Iris pigment epithelial cell (primary cell): Measurements from ENCODE around the gene TMEM164.
A peak's percentile ranks its signal among the peaks of the same experiment; 100 is the strongest.
"Not testable (repeated sequence)": the region's sequence is repeated elsewhere in the genome, so short reads cannot be mapped to it uniquely, and the experiment has no call there.

ENCODE experiments used
- DNase-seq: peaks from one replicate; pipeline ENCODE4 v3.0.0-alpha.2; 2011; ENCODE audit warnings: low read depth

Gene TMEM164

GRCh38 chrX:110002300-110003166 lies at the start of gene TMEM164:
Gene TMEM164 (plus strand): TSS chrX:110003114. CDS start chrX:110003775, 661 bp downstream.
- peak; percentile 80 for DNase-seq

DNA sequence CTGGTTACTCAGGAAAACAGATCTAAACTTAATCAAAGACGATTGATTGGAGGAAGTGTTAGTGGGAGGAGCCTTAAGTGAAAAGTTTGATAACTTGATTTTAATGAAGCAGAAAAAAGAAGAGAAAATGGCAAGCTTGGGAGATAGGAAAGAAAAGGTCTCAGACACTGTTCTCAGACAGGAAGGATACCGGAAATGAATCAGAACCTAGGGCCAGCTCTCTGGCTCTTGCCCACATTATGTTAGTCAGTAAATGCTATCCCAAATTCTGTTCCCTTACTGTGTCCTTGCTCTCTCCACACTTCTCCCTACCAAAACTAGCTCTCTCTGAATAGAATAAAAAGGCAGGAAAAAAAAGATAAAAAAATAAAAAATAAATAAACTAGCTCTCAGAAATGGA lies 48.6 kb upstream of the TMEM164 start:
- DNase-seq, result peak; percentile 43

- no peak for DNase-seq
Observed at GRCh38 chrX:109954955-109955354, 48.0 kb upstream of the TMEM164 start.

GRCh38 chrX:109958266-109958665 lies 44.6 kb upstream of the TMEM164 start:
- no peak for DNase-seq

DNA sequence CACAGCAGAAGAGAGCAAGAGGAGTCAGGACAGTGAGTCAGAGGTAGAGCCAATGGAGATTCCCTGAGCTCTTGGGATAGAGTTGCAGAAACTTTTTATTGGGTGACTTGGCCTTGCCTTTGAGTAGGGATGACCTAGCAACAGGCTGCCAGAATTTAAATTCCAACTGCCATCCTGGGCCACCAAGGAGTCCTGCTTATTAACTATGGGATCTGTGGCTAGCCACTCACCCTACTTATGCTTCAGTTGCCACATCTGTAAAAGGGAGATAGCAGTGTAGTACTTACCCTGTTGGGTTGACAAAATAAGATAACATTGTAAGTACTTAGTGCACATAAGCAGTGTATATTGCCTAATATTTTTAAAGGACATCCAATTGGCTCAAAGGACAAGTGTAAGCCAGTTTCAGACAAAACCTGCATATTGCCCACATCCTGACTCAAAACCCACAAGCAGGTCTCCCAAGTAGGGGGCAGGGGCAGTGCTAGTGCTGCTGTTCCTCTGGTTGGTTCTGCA lies 43.5 kb upstream of the TMEM164 start:
- no peak for DNase-seq

- DNase-seq, result no peak
Observed at GRCh38 chrX:109964390-109964789, 38.5 kb upstream of the TMEM164 start.

GRCh38 chrX:109966246-109966645 lies 36.7 kb upstream of the TMEM164 start:
- DNase-seq, result peak; percentile 15

DNA sequence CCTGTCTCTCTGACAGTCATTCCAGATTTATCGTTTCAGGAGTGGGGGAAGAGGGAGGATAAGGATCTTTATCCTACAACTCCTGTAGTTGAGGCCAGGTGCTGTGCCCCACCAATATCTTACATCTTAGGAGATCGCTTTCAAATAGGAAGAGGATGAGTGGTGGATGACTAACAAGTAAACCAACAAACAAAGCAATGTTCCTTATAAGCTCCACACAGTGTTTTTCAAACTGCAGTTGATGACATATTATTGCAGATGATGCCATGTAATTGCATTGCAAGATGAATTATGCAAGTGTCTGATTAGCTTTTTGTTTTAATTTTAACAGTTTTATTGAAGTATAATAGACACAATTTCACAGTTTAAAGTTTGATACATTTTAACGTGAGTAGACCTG lies 35.8 kb upstream of the TMEM164 start:
- DNase-seq, result peak; percentile 41

DNA sequence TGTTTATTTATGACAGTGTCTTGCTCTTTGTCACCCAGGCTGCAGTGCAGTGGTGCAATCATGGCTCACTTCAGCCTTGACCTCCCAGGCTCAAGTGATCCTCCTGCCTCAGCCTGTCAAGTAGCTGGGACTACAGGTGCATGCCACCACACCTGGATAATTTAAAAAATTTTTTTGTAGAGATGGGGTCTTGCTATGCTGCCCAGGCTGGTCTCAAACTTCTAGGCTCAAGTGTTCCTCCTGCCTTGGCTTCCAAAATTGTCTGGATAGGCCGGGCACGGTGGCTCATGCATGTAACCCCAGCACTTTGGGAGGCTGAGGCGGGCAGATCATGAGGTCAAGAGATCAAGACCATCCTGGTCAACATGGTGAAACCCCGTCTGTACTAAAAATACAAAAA lies 32.1 kb upstream of the TMEM164 start:
- DNase-seq, result not testable (repeated sequence)

- peak; percentile 53 for DNase-seq
Observed at GRCh38 chrX:109974906-109975655, 27.8 kb upstream of the TMEM164 start.

GRCh38 chrX:109985210-109985609 lies 17.7 kb upstream of the TMEM164 start:
- not testable (repeated sequence) for DNase-seq

GRCh38 chrX:109987884-109988283 lies 15.0 kb upstream of the TMEM164 start:
- DNase-seq, result no peak

- no peak for DNase-seq
Observed at GRCh38 chrX:109990582-109991276, 12.2 kb upstream of the TMEM164 start.

DNA sequence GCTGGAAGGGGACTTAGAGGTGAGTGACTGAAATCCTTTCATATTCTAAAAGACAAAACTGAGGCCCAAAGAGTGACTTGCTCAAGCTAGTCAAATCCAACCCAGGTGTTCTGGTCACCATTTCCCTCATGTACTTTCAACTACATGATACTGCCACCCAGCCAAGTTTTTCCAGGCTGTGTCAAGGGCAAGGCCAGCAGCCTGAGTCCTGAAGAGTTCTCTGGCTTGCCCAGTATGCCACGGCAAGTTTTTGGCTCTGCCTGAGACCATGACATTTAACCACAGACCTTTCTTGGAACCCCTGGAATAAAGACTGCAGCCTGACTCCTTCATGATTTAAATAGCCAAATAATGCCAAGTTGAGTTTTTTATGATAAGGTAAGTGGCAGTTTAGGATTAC lies 10.7 kb upstream of the TMEM164 start:
- no peak for DNase-seq

DNA sequence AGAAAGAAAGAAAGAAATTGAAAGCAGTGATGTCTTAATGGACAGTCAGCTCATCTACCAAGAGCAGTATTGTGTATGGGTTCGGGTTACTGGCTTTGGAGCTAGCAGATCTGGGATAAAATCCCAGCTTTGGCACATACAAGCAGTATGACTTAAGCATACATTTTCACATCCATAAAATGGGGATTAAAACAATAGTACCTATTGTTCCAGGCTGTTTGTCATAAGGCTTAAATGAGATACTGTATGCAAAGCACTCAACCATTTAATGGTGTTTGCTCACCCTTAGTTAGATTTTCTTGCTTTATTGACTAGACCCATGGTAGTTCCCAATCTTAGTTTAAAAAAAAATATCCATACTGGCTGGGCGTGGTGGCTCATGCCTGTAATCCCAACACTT lies 7.8 kb upstream of the TMEM164 start:
- DNase-seq, result no peak

GRCh38 chrX:109997786-109998452 lies 5.0 kb upstream of the TMEM164 start:
- DNase-seq, result no peak

DNA sequence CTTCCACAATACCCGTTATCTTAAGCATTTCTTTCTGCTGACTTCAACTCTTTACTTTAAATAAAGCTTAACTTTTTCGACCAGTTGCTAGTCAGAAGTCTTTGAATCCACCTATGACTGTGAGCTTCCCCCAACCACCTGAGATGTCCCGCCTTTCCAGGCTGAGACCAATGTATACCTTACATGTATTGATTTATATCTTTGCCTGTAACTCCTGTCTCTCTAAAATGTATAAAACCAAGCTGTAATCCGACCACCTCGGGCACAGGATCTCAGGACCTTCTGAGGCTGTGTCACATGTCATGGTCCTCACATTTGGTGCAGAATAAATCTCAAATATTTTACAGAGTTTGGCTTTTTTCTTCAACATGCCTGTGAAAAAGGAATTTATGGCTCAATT lies 2.9 kb upstream of the TMEM164 start:
- DNase-seq, result no peak

- DNase-seq, result no peak
Observed at GRCh38 chrX:110000847-110001713, 1.8 kb upstream of the TMEM164 start.

DNA sequence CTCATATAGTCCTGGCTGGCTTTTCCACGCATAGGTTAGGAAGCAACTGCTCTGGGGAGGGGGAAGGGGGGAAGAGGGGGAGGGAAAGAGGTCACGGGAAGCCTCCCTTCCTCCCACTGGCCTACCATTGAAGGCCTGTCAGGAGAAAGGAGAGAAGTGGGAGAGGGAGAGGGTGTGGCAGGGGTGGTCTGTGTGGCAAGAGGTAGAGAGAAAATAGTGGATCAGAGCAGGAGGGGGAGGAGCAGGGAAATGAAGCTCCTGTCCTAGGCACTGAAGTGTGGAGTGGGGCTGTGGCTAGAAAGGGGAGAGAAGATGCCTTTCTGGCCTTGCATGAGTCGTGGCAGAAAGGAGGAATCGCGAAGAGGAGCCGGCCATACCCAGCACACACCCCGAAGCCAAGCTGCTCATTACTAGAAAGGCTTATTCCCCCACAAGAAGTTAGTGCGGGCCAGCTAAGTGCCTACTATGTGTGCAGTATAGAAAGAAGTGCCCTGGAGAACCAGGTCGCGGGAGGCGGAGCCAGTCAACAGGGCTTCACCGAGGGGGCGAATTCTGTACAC lies 1.1 kb upstream of the TMEM164 start:
- DNase-seq, result no peak
